ENCODE measurements around the gene RPS13. TPM values are rescaled to one million over a fixed set of nuclear protein-coding genes. Genes with fewer than 3 reads are reported as not detected.
"Not testable (repeated sequence)": the region's sequence is repeated elsewhere in the genome, so short reads cannot be mapped to it uniquely, and the experiment has no call there.

Gene RPS13
- total and polyA plus RNA-seq, 10 of the 15 experiments (the other 5 are each of a cell fraction or from before 2014, with no cell fraction given) = 1,514 to 4,753 (median 1,995) TPM

DNA sequence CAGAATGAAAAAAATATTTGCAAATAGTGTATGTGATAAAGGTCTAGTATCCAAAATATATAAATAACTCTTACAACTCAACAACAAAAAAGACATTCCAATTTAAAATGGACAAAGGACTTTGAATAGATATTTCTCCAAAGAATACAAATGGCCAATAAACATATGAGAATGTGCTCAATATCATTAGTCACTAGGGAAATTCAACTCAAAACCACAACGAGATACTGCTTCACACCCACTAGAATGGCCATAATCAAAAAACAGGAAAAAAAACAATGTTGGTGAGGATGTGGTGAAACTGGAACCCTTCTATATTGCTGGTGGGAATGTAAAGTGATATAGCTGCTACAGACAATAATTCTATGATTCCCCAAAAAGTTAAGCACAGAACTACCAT, 38.6 kb upstream of the RPS13 start:
- no peak overlapping the region for H3K9ac ChIP-seq (ENCODE audit: control insufficient read depth, insufficient read depth, low read length)
- H3K27me3 ChIP-seq (replicated peaks in 1 of 2; ENCODE audit: control insufficient read depth in 2 of 2, insufficient read depth in 2 of 2, low read length in 1 of 2) = no peaks in the 10 kb centered on the region
- intact Hi-C loops (cut with micrococcal nuclease; ENCODE audit: unreplicated experiment) (no loop called here), in situ Hi-C loops (cut with MboI) (no loop called here)
- FAIRE-seq (no peak), DNase-seq (ENCODE audit: low read depth, low spot score) (no peak), ATAC-seq (no peak)
- ChIA-PET SMC1A (ENCODE audit: uncharacterized antibody, unreplicated experiment) (no interaction called here), RAD21 (ENCODE audit: unreplicated experiment) (no interaction called here), CTCF (interaction anchor here (1.0 kb wide), 1 partner anchor 25 kb away, joined by 3 read pairs; no protein-coding TSS in a partner anchor), POLR2A (no interaction called here)
- no peak overlapping the region for H3K4me3 ChIP-seq
- TF ChIP-seq RFX5 (IDR thresholded peaks at IDR 0.05; ENCODE audit: low read depth, low read length) (peak; percentile 55; the same call in 1 of the 2 replicates), NRF1 (conservative IDR thresholded peaks at IDR 0.05; ENCODE audit: low read depth, low read length) (no peak)
- H3K79me2 ChIP-seq (ENCODE audit: control insufficient read depth, insufficient read depth, low read length) = no peaks in the 10 kb centered on the region
- no peaks in the 10 kb centered on the region for H4K20me1 ChIP-seq (ENCODE audit: control insufficient read depth, insufficient read depth)
- no peak overlapping the region for H3K4me2 ChIP-seq (ENCODE audit: control insufficient read depth, insufficient read depth)
- no peak overlapping the region for H2AFZ ChIP-seq (ENCODE audit: control insufficient read depth, low read depth, low read length)
- H3K9me3 ChIP-seq (replicated peaks; ENCODE audit: control insufficient read depth, insufficient read depth, low read length) = no peaks in the 10 kb centered on the region
- WGBS (ENCODE audit: insufficient coverage, insufficient replicate concordance, low lambda C conversion rate, missing lambda C conversion rate) = 100% methylated on average over 1 of the region's 1 CpG
- BruUV-seq (replicated peaks) = no TSS peak
- H3K36me3 ChIP-seq (ENCODE audit: control insufficient read depth in 2 of 2, insufficient read depth in 2 of 2, low read length in 1 of 2) = no peaks in the 10 kb centered on the region; a peak in 2 of 4 replicates
- H3K4me1 ChIP-seq (ENCODE audit: control insufficient read depth, insufficient read depth, low read length) = no peaks in the 10 kb centered on the region
- no peak overlapping the region for H3K27ac ChIP-seq (ENCODE audit: control insufficient read depth, insufficient read depth)

DNA sequence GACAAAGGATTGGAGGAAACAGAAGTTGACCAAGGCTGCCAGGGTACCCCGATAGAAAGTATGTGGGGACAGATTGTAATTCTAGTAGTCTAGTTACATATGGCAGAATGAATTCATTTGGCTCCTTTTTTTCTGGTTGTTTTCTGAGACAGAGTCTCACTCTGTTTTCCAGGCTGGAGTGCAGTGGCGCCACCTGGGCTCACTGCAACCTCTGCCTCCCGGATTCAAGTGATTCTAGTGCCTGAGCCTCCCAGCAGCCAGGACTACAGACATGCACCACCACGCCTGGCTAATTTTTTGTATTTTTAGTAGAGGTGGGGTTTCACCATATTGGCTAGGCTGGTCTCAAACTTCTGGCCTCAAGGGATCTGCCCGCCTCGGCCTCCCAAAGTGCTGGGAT, 30.3 kb upstream of the RPS13 start:
- H3K27ac ChIP-seq (ENCODE audit: control insufficient read depth, insufficient read depth); H4K20me1 ChIP-seq (ENCODE audit: control insufficient read depth, insufficient read depth); DNase-seq (ENCODE audit: low read depth, low spot score); H2AFZ ChIP-seq (ENCODE audit: control insufficient read depth, low read depth, low read length); ATAC-seq; H3K4me1 ChIP-seq (ENCODE audit: control insufficient read depth, insufficient read depth, low read length); FAIRE-seq; H3K4me3 ChIP-seq; H3K79me2 ChIP-seq (ENCODE audit: control insufficient read depth, insufficient read depth, low read length); H3K36me3 ChIP-seq (ENCODE audit: control insufficient read depth in 2 of 2, insufficient read depth in 2 of 2, low read length in 1 of 2); BruUV-seq (replicated peaks); POLR2A ChIA-PET; intact Hi-C loops (cut with micrococcal nuclease; ENCODE audit: unreplicated experiment); H3K9ac ChIP-seq (ENCODE audit: control insufficient read depth, insufficient read depth, low read length); H3K9me3 ChIP-seq (replicated peaks; ENCODE audit: control insufficient read depth, insufficient read depth, low read length); H3K4me2 ChIP-seq (ENCODE audit: control insufficient read depth, insufficient read depth); H3K27me3 ChIP-seq (replicated peaks in 1 of 2; ENCODE audit: control insufficient read depth in 2 of 2, insufficient read depth in 2 of 2, low read length in 1 of 2); in situ Hi-C loops (cut with MboI): not testable (repeated sequence)
- ChIA-PET RAD21 (ENCODE audit: unreplicated experiment) (interaction anchor here (1.7 kb wide), 1 partner anchor 287 kb away, joined by 4 read pairs; no protein-coding TSS in a partner anchor), SMC1A (ENCODE audit: uncharacterized antibody, unreplicated experiment) (interaction anchor here (1.4 kb wide), 1 partner anchor 53 kb away, joined by 3 read pairs; no protein-coding TSS in a partner anchor), CTCF (interaction anchor here (1.0 to 2.1 kb wide), 2 partner anchors 9 to 287 kb away, joined by 3 to 7 read pairs; no protein-coding TSS in a partner anchor)
- WGBS (ENCODE audit: insufficient coverage, insufficient replicate concordance, low lambda C conversion rate, missing lambda C conversion rate) = 97% methylated on average over 6 of the region's 6 CpGs

DNA sequence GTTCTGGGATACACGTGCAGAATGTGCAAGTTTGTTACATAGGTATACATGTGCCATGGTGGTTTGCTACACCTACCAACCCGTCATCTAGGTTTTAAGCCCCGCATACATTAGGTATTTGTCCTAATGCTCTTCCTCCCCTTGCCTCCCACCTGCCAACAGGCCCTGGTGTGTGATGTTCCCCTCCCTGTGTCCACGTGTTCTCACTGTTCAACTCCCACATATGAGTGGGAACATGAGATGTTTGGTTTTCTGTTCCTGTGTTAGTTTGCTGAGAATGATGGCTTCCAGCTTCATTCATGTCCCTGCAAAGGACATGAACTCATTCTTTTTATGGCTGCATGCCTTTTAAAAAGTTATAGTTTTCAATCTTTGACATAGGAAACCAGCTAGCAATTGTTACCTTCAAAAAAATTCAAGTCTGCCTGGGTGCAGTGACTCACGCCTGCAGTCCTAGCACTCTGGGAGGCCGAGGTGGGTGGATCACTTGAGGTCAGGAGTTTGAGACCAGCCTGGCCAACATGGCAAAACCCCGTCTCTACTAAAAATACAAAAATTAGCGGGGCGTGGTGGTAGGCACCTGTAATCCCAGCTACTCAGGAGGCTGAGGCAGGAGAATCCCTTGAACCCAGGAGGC, 28.1 kb upstream of the RPS13 start:
- intact Hi-C loops (cut with micrococcal nuclease; ENCODE audit: unreplicated experiment); H3K79me2 ChIP-seq (ENCODE audit: control insufficient read depth, insufficient read depth, low read length); H3K4me1 ChIP-seq (ENCODE audit: control insufficient read depth, insufficient read depth, low read length); CTCF ChIA-PET; H3K4me2 ChIP-seq (ENCODE audit: control insufficient read depth, insufficient read depth); H2AFZ ChIP-seq (ENCODE audit: control insufficient read depth, low read depth, low read length); ATAC-seq; POLR2A ChIA-PET; RAD21 ChIA-PET (ENCODE audit: unreplicated experiment); in situ Hi-C loops (cut with MboI); H3K9me3 ChIP-seq (replicated peaks; ENCODE audit: control insufficient read depth, insufficient read depth, low read length); H3K9ac ChIP-seq (ENCODE audit: control insufficient read depth, insufficient read depth, low read length); DNase-seq (ENCODE audit: low read depth, low spot score); FAIRE-seq; H3K36me3 ChIP-seq (ENCODE audit: control insufficient read depth in 2 of 2, insufficient read depth in 2 of 2, low read length in 1 of 2); H3K27me3 ChIP-seq (replicated peaks in 1 of 2; ENCODE audit: control insufficient read depth in 2 of 2, insufficient read depth in 2 of 2, low read length in 1 of 2); H3K4me3 ChIP-seq; H3K27ac ChIP-seq (ENCODE audit: control insufficient read depth, insufficient read depth); H4K20me1 ChIP-seq (ENCODE audit: control insufficient read depth, insufficient read depth); BruUV-seq (replicated peaks): not testable (repeated sequence)
- SMC1A ChIA-PET (ENCODE audit: uncharacterized antibody, unreplicated experiment) = interaction anchor here (1.8 kb wide), 1 partner anchor 13 kb away, joined by 6 read pairs; no protein-coding TSS in a partner anchor
- WGBS (ENCODE audit: insufficient coverage, insufficient replicate concordance, low lambda C conversion rate, missing lambda C conversion rate) = 95% methylated on average over 9 of the region's 9 CpGs
